GM18505 (cell line): ENCODE measurements around the gene PCNA.

Experiments
- ATAC-seq: cut with Tn5 transposase; IDR thresholded peaks from one replicate; pipeline ENCODE4 v1.9.1; 2021; ENCODE audit not compliant: unreplicated experiment
- POLR2A ChIP-seq: IDR thresholded peaks from 4 replicates; pipeline ENCODE4 v1.6.1; 2011; ENCODE audit warnings: borderline replicate concordance; ENCODE audit not compliant: insufficient read depth, insufficient read length; ENCODE audit errors: extremely low read depth

PCNA gene

DNA sequence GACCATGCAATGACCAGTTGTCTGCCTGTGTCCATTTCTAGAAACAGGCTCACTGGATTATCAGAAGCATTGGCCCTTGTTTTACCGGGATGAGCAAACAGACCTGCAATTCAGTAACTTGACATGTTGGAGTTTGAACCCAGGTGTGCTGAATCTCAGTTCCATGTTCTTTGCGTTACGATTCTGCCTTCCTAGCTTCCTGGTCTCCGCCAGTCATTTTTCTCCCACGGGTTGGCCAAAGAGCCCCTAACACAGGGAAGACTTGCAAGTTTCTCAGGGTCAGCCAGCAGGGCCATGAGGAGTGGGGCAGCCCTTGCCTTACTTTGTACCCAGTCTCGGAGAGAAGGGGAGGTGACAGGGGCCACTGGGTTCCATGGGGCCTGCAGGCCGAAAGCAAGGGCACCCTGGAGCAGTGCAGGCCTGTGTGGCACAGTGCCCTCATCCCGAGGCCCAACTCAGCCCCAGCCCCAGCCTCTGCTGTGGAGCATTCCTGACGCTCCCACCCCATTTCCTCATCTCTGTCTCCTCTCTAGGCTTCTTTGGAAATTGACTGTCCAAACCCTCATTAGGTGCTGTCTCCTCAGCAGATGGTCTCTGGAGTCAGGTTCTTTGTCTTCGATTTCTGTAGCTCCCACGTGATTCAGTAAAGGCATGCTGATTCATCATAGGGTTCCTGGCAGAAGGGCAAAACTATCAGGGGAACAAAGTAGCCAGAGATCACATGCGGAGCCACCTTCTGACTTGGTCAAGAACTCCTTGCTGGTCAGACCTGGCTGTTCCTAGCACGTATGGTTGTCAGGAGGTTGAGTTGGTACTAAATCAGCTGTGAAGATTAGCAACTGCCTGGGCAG, 30.7 kb upstream of the PCNA start:
- ATAC-seq = no peak
- no peak for TF ChIP-seq POLR2A

DNA sequence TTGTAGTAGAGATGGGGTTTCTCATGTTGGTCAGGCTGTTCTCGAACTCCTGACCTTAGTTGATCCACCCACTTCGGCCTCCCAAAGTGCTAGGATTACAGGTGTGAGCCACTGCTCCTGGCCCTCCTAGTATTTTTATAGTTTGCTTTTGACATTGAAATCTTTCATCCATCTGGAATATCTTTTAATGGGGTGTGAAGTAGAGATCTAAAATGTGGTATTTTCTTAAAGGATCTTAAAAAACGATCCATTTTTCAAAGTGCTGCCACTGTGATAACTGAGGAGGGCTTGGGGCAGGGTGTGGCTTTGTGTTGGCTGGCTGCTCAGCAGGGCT, 30.1 kb upstream of the PCNA start:
- no peak for ATAC-seq
- no peak for TF ChIP-seq POLR2A

DNA sequence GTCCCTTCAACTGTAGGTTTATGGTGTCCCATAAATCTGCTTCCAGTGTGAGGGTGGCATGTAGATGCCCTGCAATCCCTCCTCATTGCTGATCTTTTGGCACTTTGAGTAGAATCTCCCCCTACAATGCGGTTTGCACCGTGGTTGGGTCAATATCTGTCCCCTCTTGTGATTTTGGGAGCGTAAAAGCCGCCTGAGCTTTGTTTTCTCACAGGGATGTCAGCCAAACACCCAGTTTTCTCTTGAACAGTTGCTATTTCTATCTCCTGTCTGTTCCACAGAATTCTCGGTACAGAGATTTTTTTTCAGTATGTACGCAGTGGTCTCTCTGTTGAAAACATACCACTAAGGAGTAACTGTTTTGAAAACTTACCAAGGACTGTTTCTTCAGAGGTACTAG, 28.8 kb upstream of the PCNA start:
- TF ChIP-seq POLR2A = no peak
- no peak for ATAC-seq

DNA sequence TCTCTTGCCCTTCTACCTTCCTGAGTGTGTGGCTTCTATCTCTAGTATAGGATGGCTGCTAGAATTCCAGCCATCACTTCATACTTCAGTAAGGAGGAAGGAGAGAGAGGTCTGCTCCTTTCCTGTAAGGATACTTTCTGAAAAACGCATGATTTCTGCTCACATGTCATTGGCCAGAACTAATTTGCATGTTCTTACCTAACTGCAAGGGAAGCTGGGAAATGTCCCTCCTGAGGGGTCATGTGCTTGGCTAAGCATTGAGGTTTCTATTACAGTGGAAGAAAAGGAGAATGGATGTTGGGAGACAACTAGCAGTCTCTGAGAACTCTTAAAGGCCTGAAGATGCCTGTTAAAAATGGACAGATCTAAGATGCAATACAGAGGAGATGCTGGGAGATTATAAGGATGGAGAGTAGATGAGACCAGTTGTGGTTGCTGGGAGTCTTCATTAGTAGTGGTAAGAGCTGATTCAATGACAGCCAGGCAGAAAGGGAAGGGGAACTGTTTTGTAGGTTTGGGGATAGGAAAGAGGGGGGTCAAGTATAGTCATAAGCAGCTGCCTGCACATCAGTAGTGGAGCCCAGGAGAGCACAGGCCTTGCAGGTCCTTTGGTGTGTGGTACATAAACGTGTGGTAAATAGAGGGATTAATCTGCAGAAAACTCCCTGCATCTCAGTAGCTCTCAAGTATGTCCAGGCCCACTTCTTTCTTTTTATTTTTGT, 27.3 kb upstream of the PCNA start:
- TF ChIP-seq POLR2A = no peak
- no peak for ATAC-seq

DNA sequence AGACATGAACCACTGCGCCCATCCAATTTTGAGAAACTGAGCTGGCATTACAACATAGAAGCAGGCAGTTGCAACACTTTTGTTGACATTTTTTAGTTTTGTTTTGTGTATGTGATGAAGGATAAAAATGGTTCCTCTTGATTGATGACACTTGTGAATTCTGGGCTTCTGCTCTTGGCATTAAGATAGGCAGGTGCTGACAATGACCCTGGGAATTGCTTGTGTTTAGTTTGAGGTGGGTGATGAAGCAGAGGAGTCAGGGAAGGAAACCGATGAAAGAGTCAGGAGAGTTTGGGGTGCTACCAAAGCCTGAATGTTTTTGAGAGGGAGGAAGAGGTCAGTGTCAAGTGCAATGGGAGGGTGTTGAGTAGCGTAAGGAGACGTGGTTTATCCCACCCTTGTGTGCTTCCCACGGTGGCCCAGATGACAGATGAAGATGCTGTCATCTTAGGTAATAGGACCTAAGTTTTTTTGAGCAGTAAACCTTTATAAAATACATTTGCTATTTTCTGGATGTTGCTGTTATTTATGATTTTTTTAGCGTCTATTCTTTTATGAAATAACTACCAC, 26.4 kb upstream of the PCNA start:
- no peak for TF ChIP-seq POLR2A
- no peak for ATAC-seq

DNA sequence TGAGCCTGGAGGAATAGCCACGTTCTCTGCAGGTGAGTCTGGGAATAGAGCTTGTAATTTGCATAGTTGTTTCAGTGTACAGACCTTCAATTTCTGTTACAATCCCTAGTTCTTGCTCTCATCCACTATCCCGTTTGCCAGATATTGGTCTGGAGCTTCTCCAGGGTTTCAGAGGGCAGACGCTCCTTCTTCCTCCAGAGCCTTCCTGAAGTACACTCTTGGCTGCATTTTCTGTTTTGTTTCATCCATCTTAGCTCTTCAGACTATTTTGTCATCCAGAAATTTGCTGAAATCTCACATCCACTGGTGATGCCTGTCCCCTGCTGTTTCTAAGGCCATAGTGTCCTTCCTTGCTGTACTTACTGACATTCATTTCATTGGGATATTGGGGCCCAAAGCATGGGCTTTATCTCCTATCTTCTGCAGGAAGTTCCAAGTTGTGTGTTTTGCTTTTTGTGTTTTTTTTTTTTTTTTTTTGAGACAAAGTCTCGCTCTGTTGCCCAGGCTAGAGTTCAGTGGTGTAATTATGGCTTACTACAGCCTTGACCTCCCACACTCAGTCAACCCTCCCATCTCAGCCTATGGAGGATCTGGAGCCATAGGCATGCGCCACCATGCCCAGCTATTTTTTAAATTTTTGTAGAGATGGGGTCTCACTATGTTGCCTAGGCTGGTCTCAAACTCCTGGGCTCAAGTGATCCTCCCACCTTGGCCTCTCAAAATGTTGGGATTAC, 25.8 kb upstream of the PCNA start:
- TF ChIP-seq POLR2A = no peak
- no peak for ATAC-seq

DNA sequence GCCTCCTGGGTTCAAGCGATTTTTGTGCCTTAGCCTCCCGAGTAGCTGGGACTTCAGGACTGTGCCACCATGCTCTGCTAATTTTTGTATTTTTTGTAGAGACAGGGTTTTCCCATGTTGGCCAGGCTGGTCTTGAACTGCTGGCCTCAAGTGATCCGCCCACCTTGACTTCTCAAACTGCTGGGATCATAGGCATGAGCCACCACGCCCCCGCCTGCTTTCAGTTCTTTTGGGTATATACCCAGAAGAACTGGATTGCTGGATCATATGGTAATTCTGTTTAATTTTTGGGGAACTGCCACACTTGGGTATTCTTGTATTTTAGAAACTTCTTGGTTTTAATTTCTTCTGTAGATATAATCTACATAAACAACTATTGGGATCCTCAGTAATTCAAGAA, 24.1 kb upstream of the PCNA start:
- TF ChIP-seq POLR2A = no peak
- no peak for ATAC-seq

DNA sequence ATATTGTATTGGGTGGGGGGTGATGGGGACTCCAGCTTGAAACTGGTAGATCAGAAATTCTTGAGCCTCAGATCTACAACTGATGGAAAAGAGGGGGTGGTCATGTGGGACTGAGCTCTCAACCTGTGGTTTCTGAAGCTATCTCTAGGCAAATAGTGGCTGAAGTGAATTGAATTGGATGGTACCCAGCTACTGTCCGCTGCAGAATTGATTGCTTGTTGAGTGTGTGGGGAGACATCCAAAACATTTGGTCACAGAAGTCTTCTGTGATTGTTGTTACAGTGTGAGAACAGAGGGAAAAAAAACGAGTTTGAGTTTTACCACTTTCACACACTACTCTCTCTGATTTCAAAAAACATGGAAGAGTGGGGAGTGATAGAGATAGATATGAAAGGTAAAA, 21.9 kb upstream of the PCNA start:
- ATAC-seq = no peak
- TF ChIP-seq POLR2A = no peak

DNA sequence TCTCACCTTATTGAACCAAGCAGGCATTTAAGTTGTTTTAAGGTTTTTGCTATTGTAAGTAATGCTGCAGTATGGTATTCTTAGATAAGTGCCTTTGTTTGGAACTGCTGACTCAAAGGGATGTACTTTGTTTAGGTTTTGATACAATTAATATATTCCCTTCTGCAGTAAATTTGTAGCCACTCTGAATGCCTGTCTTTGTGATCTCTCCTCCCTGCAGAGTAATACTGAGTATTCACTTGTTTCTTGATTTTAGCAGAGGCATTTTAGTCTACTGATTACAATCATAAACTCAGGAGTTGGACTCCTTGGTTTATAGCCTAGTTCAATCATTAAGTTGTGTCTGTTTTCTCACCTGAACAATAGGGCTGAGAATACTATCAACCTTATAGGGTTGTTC, 20.4 kb upstream of the PCNA start:
- TF ChIP-seq POLR2A = no peak
- ATAC-seq = no peak

DNA sequence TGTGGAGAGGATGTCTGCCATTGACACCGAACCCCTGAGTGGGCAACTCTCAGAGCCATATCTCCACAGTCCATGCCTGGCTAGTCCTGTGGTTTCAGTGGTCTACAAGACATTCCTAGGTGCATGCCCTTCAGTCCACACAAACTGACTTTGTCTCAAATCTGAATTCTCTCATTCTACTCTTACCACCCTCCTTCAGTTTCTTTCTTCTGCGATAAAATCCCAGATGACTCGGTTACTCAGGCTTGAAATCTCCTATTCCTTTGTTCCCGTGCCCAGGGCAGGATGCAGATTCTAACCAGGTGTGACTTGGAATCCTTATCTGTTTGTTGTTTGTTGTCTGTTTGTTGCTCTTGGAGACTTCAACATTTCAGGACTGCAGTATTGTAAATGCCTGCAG, 16.3 kb upstream of the PCNA start:
- ATAC-seq = no peak
- no peak for TF ChIP-seq POLR2A

DNA sequence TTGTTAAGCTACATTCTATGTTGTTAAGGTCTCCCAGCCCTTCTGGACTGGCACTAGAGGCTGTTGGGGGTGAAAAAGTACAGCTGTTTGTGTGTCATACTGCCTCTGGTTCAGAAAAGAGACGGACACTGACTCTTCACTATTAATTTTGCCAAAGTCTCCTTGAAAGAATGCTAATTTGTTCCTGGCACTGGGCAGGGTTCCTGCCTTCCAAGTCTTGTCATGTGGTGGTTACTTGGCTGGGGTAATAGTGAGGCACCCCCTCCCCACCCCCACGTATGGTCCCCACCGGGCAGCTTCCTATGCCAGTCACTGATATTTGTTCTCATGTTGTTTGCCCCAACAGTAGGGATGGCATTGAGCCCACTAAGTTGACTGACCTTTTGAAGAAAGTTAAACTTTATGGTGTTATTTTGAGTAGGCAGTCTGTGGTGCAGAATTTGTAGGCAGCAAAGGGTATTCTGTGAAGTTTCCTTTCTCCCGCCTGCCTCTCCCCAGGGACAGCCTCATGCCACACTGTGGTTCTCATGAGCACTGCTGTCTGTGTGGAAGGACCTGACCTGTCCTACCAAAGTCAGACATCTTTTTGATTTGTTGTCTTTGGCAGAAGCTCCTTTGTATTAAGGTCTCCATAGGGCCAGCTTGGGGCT, 15.7 kb upstream of the PCNA start:
- no peak for TF ChIP-seq POLR2A
- ATAC-seq = no peak

DNA sequence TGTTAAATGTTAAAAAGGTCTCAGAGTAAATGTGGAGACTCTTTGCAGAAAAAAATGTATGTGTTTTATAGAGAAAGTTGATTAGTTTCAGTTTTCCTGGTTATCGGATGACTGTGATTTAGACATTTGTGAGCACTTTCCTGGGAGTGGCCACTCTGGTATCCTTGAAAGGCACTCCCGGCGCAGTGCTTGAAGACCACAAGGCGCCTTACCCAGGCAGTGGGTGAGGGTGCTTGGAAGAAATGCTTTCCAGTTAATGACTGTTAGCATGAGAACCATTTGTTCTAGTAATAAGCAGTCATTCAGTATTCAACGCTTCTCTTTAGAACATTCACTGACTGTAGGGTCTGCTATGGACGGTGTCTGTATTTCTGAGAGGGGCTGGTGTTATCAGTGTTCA, 14.2 kb upstream of the PCNA start:
- no peak for ATAC-seq
- TF ChIP-seq POLR2A = no peak

DNA sequence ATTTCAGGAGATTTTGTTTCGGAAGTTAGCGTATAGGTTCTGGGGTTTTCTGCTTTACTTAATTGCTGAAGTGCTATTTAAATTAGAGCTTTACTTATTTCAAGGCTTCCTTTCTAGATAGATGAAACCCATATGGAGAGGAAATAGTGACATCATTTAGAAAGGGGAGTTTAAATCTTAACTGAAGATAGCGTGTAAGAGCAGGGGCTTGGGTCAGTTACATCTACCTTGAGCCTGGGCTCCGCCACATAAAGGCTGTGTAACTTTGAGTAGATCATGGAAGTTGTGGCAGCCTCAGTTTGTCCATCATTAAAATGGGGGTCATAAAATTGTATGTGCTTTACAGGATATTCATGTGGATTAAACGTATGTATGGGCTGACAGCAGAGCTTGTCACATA, 11.7 kb upstream of the PCNA start:
- no peak for TF ChIP-seq POLR2A
- ATAC-seq = no peak
